Vagina (tissue), 2 donors: Measurements from ENCODE around the gene DCUN1D3. TPM values are rescaled to one million over a fixed set of nuclear protein-coding genes. Genes with fewer than 3 reads are reported as not detected.
"Not testable (repeated sequence)": the region's sequence is repeated elsewhere in the genome, so short reads cannot be mapped to it uniquely, and the experiment has no call there.

Experiments
- DNase-seq, 2 donors: peaks; one replicate each; pipeline ENCODE4 v3.0.0-alpha.2; 2017; ENCODE audit errors: extremely low spot score in 2 of 2
- H3K27ac ChIP-seq: fragments of 200-600 bp; sonication (generic); one replicate; pipeline ENCODE4 v1.5.1; 2019
- H3K27me3 ChIP-seq: fragments of 200-600 bp; sonication (generic); one replicate; pipeline ENCODE4 v1.5.1; 2019
- H3K36me3 ChIP-seq, 2 donors: fragments of 200-600 bp; sonication (generic); one replicate each; pipeline ENCODE4 v1.5.1; 2017 to 2019
- H3K4me1 ChIP-seq: fragments of 200-600 bp; sonication (generic); one replicate; pipeline ENCODE4 v1.5.1; 2019
- H3K4me3 ChIP-seq, 2 donors: fragments of 200-600 bp; sonication (generic); 1 replicate in 1 of 2; 2 replicates in 1 of 2; pipeline ENCODE4 v1.5.1; 2016 to 2019
- H3K9me3 ChIP-seq: fragments of 200-600 bp; sonication (generic); one replicate; pipeline ENCODE4 v1.5.1; 2019
- POLR2A ChIP-seq, 2 donors: fragments of 450-650 bp; IDR thresholded peaks; one replicate each; pipeline ENCODE4 v1.6.1; 2017; ENCODE audit warnings: antibody characterized with exemption in 2 of 2, mild to moderate bottlenecking in 2 of 2, moderate library complexity in 2 of 2
- POLR2AphosphoS5 ChIP-seq, 2 donors: sonication (generic); formaldehyde crosslinking; IDR thresholded peaks; one replicate each; pipeline ENCODE4 v1.9.0; 2017; ENCODE audit warnings: antibody characterized with exemption in 2 of 2, mild to moderate bottlenecking in 2 of 2, low read depth in 1 of 2; ENCODE audit not compliant: insufficient read depth in 1 of 2
- intact Hi-C: fragments of 100-400 bp; cut with DNase I; formaldehyde crosslinking; loops from one replicate; pipeline ENCODE4 v1.15.1; 2023
- small RNA-seq: library from RNA; depleted of rRNA; stranded (forward); fragments of <200 nt; gene quantifications from one replicate; pipeline ENCODE3, GENCODE V24; 2016
- total RNA-seq: library from RNA; depleted of rRNA; stranded (reverse); fragments of >200 nt; gene quantifications from one replicate; pipeline ENCODE4 v1.2.3, GENCODE V29; 2016
- TF ChIP-seq, protein P1 (sequence below), 3 experiments: fragments of 450-650 bp in 2 of 3; fragments of 200-600 bp in 1 of 3; sonication (generic) in 1 of 3; IDR thresholded peaks; one replicate each; pipeline ENCODE4 v1.5.1; 2017 to 2019; ENCODE audit warnings: antibody characterized with exemption in 3 of 3, mild to moderate bottlenecking in 2 of 3, moderate library complexity in 2 of 3

The DCUN1D3 gene
- total RNA-seq, 1 donor from 2014 or later: 19.2 TPM

DNA sequence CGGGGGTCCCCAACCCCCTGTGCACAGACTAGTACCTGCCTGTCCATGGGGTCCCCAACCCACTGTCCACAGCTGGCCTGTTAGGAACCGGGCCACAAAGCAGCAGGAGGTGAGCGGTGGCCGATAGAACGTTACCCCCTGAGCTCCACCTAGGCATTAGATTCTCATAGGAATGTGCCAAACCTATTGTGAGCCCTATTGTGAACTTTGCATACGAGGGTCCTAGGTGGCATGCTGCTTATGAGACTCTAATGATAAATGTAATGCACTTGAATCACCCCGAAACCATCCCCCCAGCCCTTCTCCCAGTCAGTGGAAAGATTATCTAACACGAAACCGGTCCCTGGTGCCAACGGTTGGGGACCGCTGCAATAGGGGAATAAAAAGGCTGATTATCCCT lies 92.3 kb downstream of the DCUN1D3 start:
- H3K27me3 ChIP-seq: no peaks in the 10 kb centered on the region
- TF ChIP-seq POLR2AphosphoS5 (IDR thresholded peaks at IDR 0.05; ENCODE audit: insufficient read depth in 1 of 2, low read depth in 1 of 2): no peak
- no peak for TF ChIP-seq POLR2A (IDR thresholded peaks at IDR 0.05)
- TF ChIP-seq, protein P1, sequence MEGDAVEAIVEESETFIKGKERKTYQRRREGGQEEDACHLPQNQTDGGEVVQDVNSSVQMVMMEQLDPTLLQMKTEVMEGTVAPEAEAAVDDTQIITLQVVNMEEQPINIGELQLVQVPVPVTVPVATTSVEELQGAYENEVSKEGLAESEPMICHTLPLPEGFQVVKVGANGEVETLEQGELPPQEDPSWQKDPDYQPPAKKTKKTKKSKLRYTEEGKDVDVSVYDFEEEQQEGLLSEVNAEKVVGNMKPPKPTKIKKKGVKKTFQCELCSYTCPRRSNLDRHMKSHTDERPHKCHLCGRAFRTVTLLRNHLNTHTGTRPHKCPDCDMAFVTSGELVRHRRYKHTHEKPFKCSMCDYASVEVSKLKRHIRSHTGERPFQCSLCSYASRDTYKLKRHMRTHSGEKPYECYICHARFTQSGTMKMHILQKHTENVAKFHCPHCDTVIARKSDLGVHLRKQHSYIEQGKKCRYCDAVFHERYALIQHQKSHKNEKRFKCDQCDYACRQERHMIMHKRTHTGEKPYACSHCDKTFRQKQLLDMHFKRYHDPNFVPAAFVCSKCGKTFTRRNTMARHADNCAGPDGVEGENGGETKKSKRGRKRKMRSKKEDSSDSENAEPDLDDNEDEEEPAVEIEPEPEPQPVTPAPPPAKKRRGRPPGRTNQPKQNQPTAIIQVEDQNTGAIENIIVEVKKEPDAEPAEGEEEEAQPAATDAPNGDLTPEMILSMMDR (IDR thresholded peaks at IDR 0.05): no peak
- no peak for DNase-seq
- H3K36me3 ChIP-seq: no peaks in the 10 kb centered on the region
- no peak overlapping the region for H3K27ac ChIP-seq
- intact Hi-C loops: no loop called here
- H3K4me3 ChIP-seq: no peak overlapping the region
- peaks cover 11% of the 10 kb centered on the region for H3K4me1 ChIP-seq
- no peaks in the 10 kb centered on the region for H3K9me3 ChIP-seq

DNA sequence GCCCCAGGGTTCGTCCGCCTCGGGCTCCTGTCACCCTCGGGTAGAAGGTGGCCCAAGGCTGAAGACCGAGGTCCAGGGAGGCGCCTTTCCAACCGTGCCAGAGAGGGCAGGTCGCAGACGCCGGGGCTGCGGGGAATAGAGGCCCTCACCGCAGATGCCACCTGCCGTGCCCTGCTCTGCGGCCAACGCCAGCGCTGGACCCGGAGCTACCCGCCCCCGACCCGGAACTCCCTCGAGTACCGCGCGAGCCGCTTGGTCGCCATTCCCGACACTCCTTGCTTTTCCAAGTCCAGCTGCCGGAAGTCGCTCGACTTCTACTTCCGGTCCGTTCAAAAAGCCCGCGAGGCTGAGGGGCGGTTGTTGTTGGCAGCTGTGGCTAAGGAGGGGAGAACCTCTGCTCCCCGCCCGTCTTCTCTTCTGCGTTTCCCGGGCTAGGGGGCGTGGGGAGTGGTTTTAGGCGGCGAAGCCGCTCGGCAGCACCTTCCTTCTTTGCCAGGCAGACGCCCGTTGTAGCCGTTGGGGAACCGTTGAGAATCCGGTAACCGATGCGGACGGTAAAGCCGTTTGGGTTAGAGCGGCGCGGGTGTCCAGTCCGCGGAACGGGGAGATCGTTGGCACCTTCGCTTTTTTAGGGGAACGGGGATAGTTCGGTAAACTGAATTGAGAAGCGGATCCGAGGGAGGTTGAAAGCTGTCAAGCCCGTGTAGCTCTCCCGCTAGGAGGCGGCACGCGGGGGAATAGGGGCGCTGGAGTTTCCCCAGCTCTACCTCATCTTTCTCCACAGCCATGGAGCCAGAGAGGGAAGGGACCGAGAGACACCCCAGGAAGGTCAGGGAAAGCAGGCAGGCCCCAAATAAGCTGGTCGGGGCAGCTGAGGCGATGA lies 93.7 kb downstream of the DCUN1D3 start, which contains the start of the genes ERI2 and REXO5:
Gene ERI2, minus strand, starts transcription at position 305 of the 883 bp plus-strand sequence. Its CDS starts 42 bp downstream, at position 263.
Gene REXO5, plus strand, starts transcription at position 360 of the 883 bp plus-strand sequence. Its CDS starts 427 bp downstream, at position 787.
- peak in 1 of 2 donors; percentile 92 for DNase-seq
- Histone ChIP-seq H3K9me3 (no peaks in the 10 kb centered on the region), H3K4me3 (peak within 1 kb of the TSS; percentile 70 to 80), H3K27me3 (no peaks in the 10 kb centered on the region), H3K4me1 (peaks cover 11% of the 10 kb centered on the region), H3K27ac (peak within 1 kb of the TSS; percentile 93), H3K36me3 (no peaks in the 10 kb centered on the region)
- TF ChIP-seq POLR2AphosphoS5 (IDR thresholded peaks at IDR 0.05; ENCODE audit: insufficient read depth in 1 of 2, low read depth in 1 of 2) (peak; percentile 81 to 89), POLR2A (IDR thresholded peaks at IDR 0.05) (no peak)
- TF ChIP-seq, protein P1 (IDR thresholded peaks at IDR 0.05): peak in 2 of 3 experiments; percentile 29 to 41
- intact Hi-C loops: no loop called here

DNA sequence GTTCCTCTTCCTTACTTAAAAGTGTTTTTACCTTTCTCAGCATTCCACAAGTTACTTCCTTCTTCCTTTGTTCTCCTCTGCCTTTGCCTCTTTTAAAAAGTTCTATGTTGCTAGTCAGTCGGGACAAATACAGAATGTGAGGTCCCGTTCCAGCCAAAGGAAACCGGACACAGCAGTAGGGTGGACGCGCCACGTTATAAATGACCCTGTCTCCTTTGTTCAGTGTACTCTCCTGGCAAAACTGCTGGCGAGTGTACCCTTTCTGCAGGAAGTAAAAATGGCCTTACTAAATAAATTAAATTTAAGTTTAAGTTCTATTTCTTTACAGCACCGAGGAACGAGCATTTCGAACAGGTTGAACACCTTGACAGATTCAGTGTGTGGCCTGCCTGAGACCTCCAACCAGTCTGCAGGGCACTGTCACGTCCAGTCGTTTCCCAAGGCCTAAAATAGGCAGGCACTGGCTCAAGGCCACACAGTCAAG lies 94.4 kb downstream of the DCUN1D3 start:
- H3K4me1 ChIP-seq: peaks cover 11% of the 10 kb centered on the region
- DNase-seq, H3K9me3 ChIP-seq, intact Hi-C loops, H3K36me3 ChIP-seq, H3K27me3 ChIP-seq: not testable (repeated sequence)
- H3K27ac ChIP-seq: peak overlapping the region; percentile 93
- peak overlapping the region; percentile 70 to 80 for H3K4me3 ChIP-seq

Small RNA genes within 50 kb of the gene (small RNA-seq; reads per million reads assigned to genes)
- gene RF00618: not detected

Other genes starting within 250 kb of the DCUN1D3 start
- 0.98 TPM for gene ACSM1, start 202.7 kb downstream of the DCUN1D3 start, total RNA-seq
- gene THUMPD1, start 158.5 kb downstream of the DCUN1D3 start, total RNA-seq: 60.9 TPM
- 70.2 TPM for gene ACSM3, start 136.3 kb downstream of the DCUN1D3 start, total RNA-seq
- 6.4 TPM for gene ERI2, start 93.9 kb downstream of the DCUN1D3 start, total RNA-seq
- gene REXO5, start 93.8 kb downstream of the DCUN1D3 start, total RNA-seq: 3.7 TPM
- gene LYRM1, start 413 bp upstream of the DCUN1D3 start, total RNA-seq: 23.6 TPM